Iris pigment epithelial cell (primary cell): Measurements from ENCODE around the gene C6orf47.

ENCODE experiments used
- DNase-seq: peaks from one replicate; pipeline ENCODE4 v3.0.0-alpha.2; 2011; ENCODE audit warnings: low read depth

Gene C6orf47

GRCh38 chr6:31636698-31637596 is 23.6 kb downstream of the C6orf47 start:
- no peak for DNase-seq

- no peak for DNase-seq
These were observed 25.5 kb downstream of the C6orf47 start for GRCh38 chr6:31634969-31635575.

GRCh38 chr6:31634131-31634530 is 26.4 kb downstream of the C6orf47 start:
- no peak for DNase-seq

GRCh38 chr6:31633447-31633846 is 27.1 kb downstream of the C6orf47 start:
- DNase-seq = no peak

- DNase-seq = no peak
These were observed 28.2 kb downstream of the C6orf47 start for GRCh38 chr6:31632279-31632946.

- no peak for DNase-seq
These were observed 28.8 kb downstream of the C6orf47 start for GRCh38 chr6:31631681-31632278.

GRCh38 chr6:31631209-31631608 is 29.4 kb downstream of the C6orf47 start:
- no peak for DNase-seq

GRCh38 chr6:31630177-31630934 is 30.2 kb downstream of the C6orf47 start:
- DNase-seq = no peak

GRCh38 chr6:31629014-31629413 is 31.6 kb downstream of the C6orf47 start:
- no peak for DNase-seq

- no peak for DNase-seq
These were observed 32.8 kb downstream of the C6orf47 start for GRCh38 chr6:31627690-31628287.

- no peak for DNase-seq
These were observed 33.6 kb downstream of the C6orf47 start for GRCh38 chr6:31626952-31627351.

- DNase-seq = no peak
These were observed 36.5 kb downstream of the C6orf47 start for GRCh38 chr6:31624070-31624469.

- no peak for DNase-seq
These were observed 37.9 kb downstream of the C6orf47 start for GRCh38 chr6:31622684-31623091.

- no peak for DNase-seq
These were observed 38.6 kb downstream of the C6orf47 start for GRCh38 chr6:31621991-31622390.

GRCh38 chr6:31621320-31621939 is 39.1 kb downstream of the C6orf47 start:
- no peak for DNase-seq

- DNase-seq = no peak
These were observed 39.8 kb downstream of the C6orf47 start, which contains the start of gene PRRC2A for GRCh38 chr6:31620586-31621319. TSS of gene PRRC2A (plus strand) at chr6:31620715. CDS start at chr6:31622790, 2,075 bp downstream.

- DNase-seq = peak; percentile 100
These were observed 40.6 kb downstream of the C6orf47 start for GRCh38 chr6:31619805-31620585.

GRCh38 chr6:31617010-31617409 is 43.6 kb downstream of the C6orf47 start:
- DNase-seq = no peak

GRCh38 chr6:31615748-31616147 is 44.8 kb downstream of the C6orf47 start:
- no peak for DNase-seq
